HepG2 (cell line): Measurements from ENCODE around the gene PPHLN1. TPM values are rescaled to one million over a fixed set of nuclear protein-coding genes. Genes with fewer than 3 reads are reported as not detected.

Source experiments
- BCL6 ChIP-seq: IDR thresholded peaks from 2 replicates; pipeline ENCODE4 v1.6.1; 2016; ENCODE audit warnings: missing genetic modification reagents, missing compliant biosample characterization
- MTF2 ChIP-seq: sonication (generic); formaldehyde crosslinking; IDR thresholded peaks from 2 replicates; pipeline ENCODE4 v1.5.0; 2020; ENCODE audit warnings: missing genetic modification reagents, borderline replicate concordance
- MXD4 ChIP-seq: IDR thresholded peaks from 2 replicates; pipeline ENCODE4 v1.6.1; 2016; ENCODE audit warnings: mild to moderate bottlenecking, missing biosample characterization, missing genetic modification reagents
- RORA ChIP-seq: sonication (generic); formaldehyde crosslinking; IDR thresholded peaks from 2 replicates; pipeline ENCODE4 v1.5.0; 2020; ENCODE audit warnings: mild to moderate bottlenecking, missing genetic modification reagents, moderate library complexity
- STAG1 ChIP-seq: sonication (generic); formaldehyde crosslinking; IDR thresholded peaks from 2 replicates; pipeline ENCODE4 v1.4.0; 2020; ENCODE audit warnings: missing genetic modification reagents
- SUZ12 ChIP-seq: fragments of 150-350 bp; IDR thresholded peaks from 2 replicates; pipeline ENCODE4 v1.6.1; 2014; ENCODE audit warnings: low read depth, low read length
- YY1 ChIP-seq: IDR thresholded peaks from 2 replicates; pipeline ENCODE4 v1.6.1; 2011; ENCODE audit warnings: low read length, low read depth, moderate library complexity, mild to moderate bottlenecking; ENCODE audit not compliant: insufficient read depth, insufficient replicate concordance
- ZBTB7A ChIP-seq: sonication (generic); formaldehyde crosslinking; IDR thresholded peaks from 2 replicates; pipeline ENCODE4 v1.8.0; 2022; ENCODE audit warnings: mild to moderate bottlenecking, missing genetic modification reagents
- ZFY ChIP-seq: sonication (generic); formaldehyde crosslinking; IDR thresholded peaks from 2 replicates; pipeline ENCODE4 v1.4.0; 2020; ENCODE audit warnings: missing genetic modification reagents
- ZNF136 ChIP-seq: sonication (generic); formaldehyde crosslinking; IDR thresholded peaks from 2 replicates; pipeline ENCODE4 v1.8.1; 2022; ENCODE audit warnings: low read depth, mild to moderate bottlenecking, moderate library complexity, missing genetic modification reagents
- ZNF550 ChIP-seq: sonication (generic); formaldehyde crosslinking; IDR thresholded peaks from 2 replicates; pipeline ENCODE4 v1.4.0; 2020; ENCODE audit warnings: mild to moderate bottlenecking, missing genetic modification reagents, borderline replicate concordance
- ZNF570 ChIP-seq: sonication (generic); formaldehyde crosslinking; IDR thresholded peaks from 2 replicates; pipeline ENCODE4 v1.4.0; 2020; ENCODE audit warnings: mild to moderate bottlenecking, missing genetic modification reagents, borderline replicate concordance
- ZNF709 ChIP-seq: sonication (generic); formaldehyde crosslinking; IDR thresholded peaks from 2 replicates; pipeline ENCODE4 v1.5.0; 2020; ENCODE audit warnings: mild to moderate bottlenecking, missing genetic modification reagents
- ZNF75D ChIP-seq: sonication (generic); formaldehyde crosslinking; IDR thresholded peaks from 2 replicates; pipeline ENCODE4 v1.8.1; 2023; ENCODE audit warnings: missing genetic modification reagents, mild to moderate bottlenecking, borderline replicate concordance
- polyA plus RNA-seq, 8 experiments: library from polyadenylated mRNA; depleted of rRNA in 3 of 8; stranded (reverse) in 7 of 8; unstranded in 1 of 8; fragments of >200 nt; fragmentation: Illumina TruSeq in 4 of 8; extraction: Trizol in 4 of 8; gene quantifications; 2 replicates each; pipeline versions ENCODE4 v1.2.1 to v1.2.3, GENCODE V29; 2011 to 2016; ENCODE audit warnings: low read depth in 4 of 8, missing spikeins in 1 of 8, mixed read lengths in 1 of 8; ENCODE audit not compliant: insufficient read depth in 1 of 8
- total RNA-seq, 5 experiments: library from RNA; depleted of rRNA; stranded (reverse); fragments of >200 nt; fragmentation: Illumina TruSeq; extraction: Trizol; gene quantifications; 2 replicates each; pipeline ENCODE4 v1.2.3, GENCODE V29; 2016; ENCODE audit warnings: low read depth in 1 of 5
- TF ChIP-seq, protein P1 (sequence below): sonication (generic); formaldehyde crosslinking; conservative IDR thresholded peaks from 2 replicates; pipeline ENCODE4 v1.4.0; 2020; ENCODE audit warnings: missing genetic modification reagents
- TF ChIP-seq, protein P2 (sequence below): sonication (generic); formaldehyde crosslinking; IDR thresholded peaks from 2 replicates; pipeline ENCODE4 v1.4.0; 2020; ENCODE audit warnings: missing genetic modification reagents, low read depth, mild to moderate bottlenecking, borderline replicate concordance
- TF ChIP-seq, protein P3 (sequence below): IDR thresholded peaks from 2 replicates; pipeline ENCODE4 v1.6.1; 2016; ENCODE audit warnings: mild to moderate bottlenecking
- TF ChIP-seq, protein P4 (sequence below): sonication (generic); formaldehyde crosslinking; IDR thresholded peaks from 2 replicates; pipeline ENCODE4 v1.8.1; 2023; ENCODE audit warnings: mild to moderate bottlenecking, moderate library complexity, missing genetic modification reagents
- TF ChIP-seq, protein P5 (sequence below): sonication (generic); formaldehyde crosslinking; IDR thresholded peaks from 2 replicates; pipeline ENCODE4 v1.5.1; 2020; ENCODE audit warnings: mild to moderate bottlenecking, missing genetic modification reagents, moderate library complexity

The PPHLN1 gene
- total and polyA plus RNA-seq, 2 of the 13 experiments (the other 11 are each of a cell fraction or from before 2014, with no cell fraction given) = 43.4 to 66.0 TPM

DNA sequence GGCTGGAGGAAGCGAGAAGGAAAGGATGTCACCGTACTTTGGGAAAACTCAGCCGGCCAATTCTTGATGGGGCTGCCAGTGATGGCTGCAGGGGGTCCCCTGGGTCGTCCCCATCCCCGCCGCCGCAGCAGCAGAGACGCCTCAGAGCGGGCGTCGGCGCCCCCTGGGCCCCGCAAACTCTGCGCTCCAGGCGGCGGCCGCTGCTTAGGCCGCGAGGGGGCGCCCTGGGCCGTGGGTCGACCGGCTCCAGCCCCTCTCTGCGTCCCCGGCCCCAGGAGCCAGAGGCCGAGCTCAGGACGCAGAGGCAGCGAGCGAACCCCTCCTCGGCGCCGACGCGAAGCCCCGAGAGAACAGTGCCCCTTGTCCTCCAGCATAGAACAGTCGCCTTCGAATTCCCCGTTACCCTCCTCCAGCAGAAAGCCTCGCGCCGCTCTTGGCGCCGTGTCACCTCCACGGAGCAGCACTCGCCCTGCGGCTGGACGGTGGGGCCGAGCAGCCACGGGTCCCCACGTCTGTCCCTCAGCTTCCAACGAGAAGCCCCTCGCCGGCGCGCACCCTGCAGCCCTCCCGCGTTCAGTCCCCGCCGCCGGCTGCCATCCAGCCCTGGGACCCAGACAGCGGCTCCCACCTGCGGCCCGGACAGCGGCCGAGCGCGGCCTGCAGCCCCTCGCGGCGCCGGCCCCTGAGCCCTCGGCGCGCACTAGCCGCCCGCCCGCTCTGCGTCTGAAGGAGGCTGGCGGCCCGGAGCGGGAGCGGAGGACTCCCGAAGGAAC, 157.0 kb downstream of the PPHLN1 start (continued):
- TF ChIP-seq ZNF550 (CRISPR knock-in tag) = no peak
- no peak for TF ChIP-seq ZNF136 (CRISPR knock-in tag)
- TF ChIP-seq ZBTB7A (CRISPR knock-in tag) = no peak
- TF ChIP-seq, protein P1, sequence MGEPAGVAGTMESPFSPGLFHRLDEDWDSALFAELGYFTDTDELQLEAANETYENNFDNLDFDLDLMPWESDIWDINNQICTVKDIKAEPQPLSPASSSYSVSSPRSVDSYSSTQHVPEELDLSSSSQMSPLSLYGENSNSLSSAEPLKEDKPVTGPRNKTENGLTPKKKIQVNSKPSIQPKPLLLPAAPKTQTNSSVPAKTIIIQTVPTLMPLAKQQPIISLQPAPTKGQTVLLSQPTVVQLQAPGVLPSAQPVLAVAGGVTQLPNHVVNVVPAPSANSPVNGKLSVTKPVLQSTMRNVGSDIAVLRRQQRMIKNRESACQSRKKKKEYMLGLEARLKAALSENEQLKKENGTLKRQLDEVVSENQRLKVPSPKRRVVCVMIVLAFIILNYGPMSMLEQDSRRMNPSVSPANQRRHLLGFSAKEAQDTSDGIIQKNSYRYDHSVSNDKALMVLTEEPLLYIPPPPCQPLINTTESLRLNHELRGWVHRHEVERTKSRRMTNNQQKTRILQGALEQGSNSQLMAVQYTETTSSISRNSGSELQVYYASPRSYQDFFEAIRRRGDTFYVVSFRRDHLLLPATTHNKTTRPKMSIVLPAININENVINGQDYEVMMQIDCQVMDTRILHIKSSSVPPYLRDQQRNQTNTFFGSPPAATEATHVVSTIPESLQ (CRISPR knock-in tag) = no peak
- TF ChIP-seq, protein P2, sequence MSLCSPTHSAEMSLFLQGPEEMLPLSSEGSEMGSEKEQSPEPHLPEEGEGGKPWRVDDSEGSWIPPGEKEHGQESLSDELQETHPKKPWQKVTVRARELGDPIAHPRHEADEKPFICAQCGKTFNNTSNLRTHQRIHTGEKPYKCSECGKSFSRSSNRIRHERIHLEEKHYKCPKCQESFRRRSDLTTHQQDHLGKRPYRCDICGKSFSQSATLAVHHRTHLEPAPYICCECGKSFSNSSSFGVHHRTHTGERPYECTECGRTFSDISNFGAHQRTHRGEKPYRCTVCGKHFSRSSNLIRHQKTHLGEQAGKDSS = no peak
- TF ChIP-seq BCL6 (CRISPR knock-in tag) = peak; percentile 63
- no peak for TF ChIP-seq ZNF75D (CRISPR knock-in tag)
- peak; percentile 38; the same call in 1 of the 2 replicates for TF ChIP-seq ZFY
- TF ChIP-seq, protein P3, sequence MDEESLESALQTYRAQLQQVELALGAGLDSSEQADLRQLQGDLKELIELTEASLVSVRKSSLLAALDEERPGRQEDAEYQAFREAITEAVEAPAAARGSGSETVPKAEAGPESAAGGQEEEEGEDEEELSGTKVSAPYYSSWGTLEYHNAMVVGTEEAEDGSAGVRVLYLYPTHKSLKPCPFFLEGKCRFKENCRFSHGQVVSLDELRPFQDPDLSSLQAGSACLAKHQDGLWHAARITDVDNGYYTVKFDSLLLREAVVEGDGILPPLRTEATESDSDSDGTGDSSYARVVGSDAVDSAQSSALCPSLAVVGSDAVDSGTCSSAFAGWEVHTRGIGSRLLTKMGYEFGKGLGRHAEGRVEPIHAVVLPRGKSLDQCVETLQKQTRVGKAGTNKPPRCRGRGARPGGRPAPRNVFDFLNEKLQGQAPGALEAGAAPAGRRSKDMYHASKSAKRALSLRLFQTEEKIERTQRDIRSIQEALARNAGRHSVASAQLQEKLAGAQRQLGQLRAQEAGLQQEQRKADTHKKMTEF (CRISPR knock-in tag) = peak; percentile 26; the same call in 1 of the 2 replicates
- no peak for TF ChIP-seq SUZ12
- TF ChIP-seq MXD4 (CRISPR knock-in tag) = no peak
- TF ChIP-seq MTF2 = peak; percentile 90; the same call in 1 of the 2 replicates
- TF ChIP-seq ZNF570 (CRISPR knock-in tag) = no peak
- no peak for TF ChIP-seq ZNF709 (CRISPR knock-in tag)
- TF ChIP-seq YY1 = peak; percentile 74
- peak; percentile 85 for TF ChIP-seq STAG1 (CRISPR knock-in tag)
- TF ChIP-seq, protein P4, sequence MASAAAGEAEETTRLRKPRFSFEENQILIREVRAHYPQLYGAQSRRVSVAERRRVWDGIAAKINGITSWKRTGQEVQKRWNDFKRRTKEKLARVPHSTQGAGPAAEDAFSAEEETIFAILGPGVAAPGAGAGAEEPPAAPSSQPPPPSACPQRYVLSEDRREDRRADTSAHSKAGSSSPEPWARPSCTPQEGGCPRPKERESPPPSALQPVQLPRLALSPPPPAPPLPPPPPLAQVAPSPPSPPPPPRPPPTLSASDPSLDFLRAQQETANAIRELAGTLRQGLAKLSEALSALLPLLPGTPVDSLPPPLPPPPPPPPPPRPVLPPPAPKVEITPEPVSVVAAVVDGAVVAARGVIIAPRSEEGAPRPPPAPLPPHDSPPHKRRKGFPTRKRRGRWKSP (CRISPR knock-in tag) = peak; percentile 46; the same call in 1 of the 2 replicates
- no peak for TF ChIP-seq RORA (CRISPR knock-in tag)
- TF ChIP-seq, protein P5, sequence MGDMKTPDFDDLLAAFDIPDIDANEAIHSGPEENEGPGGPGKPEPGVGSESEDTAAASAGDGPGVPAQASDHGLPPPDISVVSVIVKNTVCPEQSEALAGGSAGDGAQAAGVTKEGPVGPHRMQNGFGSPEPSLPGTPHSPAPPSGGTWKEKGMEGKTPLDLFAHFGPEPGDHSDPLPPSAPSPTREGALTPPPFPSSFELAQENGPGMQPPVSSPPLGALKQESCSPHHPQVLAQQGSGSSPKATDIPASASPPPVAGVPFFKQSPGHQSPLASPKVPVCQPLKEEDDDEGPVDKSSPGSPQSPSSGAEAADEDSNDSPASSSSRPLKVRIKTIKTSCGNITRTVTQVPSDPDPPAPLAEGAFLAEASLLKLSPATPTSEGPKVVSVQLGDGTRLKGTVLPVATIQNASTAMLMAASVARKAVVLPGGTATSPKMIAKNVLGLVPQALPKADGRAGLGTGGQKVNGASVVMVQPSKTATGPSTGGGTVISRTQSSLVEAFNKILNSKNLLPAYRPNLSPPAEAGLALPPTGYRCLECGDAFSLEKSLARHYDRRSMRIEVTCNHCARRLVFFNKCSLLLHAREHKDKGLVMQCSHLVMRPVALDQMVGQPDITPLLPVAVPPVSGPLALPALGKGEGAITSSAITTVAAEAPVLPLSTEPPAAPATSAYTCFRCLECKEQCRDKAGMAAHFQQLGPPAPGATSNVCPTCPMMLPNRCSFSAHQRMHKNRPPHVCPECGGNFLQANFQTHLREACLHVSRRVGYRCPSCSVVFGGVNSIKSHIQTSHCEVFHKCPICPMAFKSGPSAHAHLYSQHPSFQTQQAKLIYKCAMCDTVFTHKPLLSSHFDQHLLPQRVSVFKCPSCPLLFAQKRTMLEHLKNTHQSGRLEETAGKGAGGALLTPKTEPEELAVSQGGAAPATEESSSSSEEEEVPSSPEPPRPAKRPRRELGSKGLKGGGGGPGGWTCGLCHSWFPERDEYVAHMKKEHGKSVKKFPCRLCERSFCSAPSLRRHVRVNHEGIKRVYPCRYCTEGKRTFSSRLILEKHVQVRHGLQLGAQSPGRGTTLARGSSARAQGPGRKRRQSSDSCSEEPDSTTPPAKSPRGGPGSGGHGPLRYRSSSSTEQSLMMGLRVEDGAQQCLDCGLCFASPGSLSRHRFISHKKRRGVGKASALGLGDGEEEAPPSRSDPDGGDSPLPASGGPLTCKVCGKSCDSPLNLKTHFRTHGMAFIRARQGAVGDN (CRISPR knock-in tag) = peak; percentile 63
